GM21381 (cell line): Measurements from ENCODE around the gene LIN7A.

Experiments used
- ATAC-seq: cut with Tn5 transposase; IDR thresholded peaks from one replicate; pipeline ENCODE4 v1.9.1; 2021; ENCODE audit warnings: mild to moderate bottlenecking, moderate library complexity; ENCODE audit not compliant: unreplicated experiment

Gene LIN7A

GRCh38 chr12:80761838-80762237, 175.9 kb downstream of the LIN7A start:
- ATAC-seq, result no peak

DNA sequence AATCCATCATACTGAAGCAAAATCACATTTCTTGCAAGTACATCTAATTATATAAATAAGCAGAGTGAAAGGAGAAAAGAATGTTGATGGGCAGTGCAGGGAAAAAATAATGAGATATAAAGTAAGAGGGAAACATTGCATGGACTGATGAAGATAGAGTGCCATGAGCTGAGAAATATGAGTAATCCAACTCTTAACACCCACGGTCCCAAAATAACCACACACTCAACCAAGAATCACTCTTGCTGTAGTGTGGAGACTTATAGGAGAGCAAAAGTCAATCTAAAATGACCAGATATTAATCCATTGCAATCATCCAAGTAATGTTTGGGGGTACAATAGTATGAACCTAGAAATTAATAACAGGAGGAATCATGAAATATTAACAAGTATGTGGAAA, 180.9 kb downstream of the LIN7A start:
- ATAC-seq, result peak; percentile 85

GRCh38 chr12:80754274-80754673, 183.5 kb downstream of the LIN7A start:
- no peak for ATAC-seq

- no peak for ATAC-seq
These were observed 185.3 kb downstream of the LIN7A start for GRCh38 chr12:80752464-80752863.

DNA sequence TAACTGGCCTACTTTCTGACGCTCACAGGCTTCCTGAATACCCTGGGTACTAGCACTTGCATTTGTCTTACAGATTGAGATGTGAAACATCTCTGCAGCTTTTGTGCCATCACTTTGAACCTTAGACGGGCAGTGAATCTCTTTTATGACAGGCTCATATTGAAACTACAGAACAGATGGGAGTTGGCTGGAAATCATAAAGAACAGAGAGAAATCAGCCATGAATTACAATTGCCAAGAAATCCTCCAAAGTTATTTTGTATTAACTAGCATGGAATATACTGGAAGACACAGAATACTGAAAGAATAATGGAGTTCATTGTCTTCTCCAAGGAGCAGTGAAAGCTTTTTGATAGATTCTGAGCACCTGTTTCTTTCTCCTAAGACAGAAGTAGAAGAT, 188.3 kb downstream of the LIN7A start:
- ATAC-seq, result no peak

DNA sequence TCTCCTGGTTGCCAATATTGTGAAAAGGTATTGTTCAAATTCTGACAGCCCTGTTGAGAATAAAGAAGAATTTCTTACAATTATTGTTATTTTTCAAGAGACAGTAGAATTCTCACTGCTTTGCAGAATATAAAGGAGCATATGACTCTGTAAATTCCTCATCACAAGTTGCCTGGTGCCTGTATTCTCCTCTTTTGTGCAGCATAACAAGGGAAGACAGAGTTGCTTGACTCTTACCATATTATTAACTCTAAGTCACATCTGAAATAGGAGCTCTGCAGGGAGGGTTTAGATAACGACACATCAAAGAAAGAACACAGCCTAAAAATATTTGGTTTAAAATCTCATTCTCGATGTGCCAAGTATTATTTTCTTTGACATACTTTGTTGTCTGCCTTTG, 189.9 kb downstream of the LIN7A start:
- no peak for ATAC-seq

- no peak for ATAC-seq
These were observed 191.8 kb downstream of the LIN7A start for GRCh38 chr12:80745851-80746505.
